ENCODE results near the gene KCTD21.

KCTD21 gene

DNA sequence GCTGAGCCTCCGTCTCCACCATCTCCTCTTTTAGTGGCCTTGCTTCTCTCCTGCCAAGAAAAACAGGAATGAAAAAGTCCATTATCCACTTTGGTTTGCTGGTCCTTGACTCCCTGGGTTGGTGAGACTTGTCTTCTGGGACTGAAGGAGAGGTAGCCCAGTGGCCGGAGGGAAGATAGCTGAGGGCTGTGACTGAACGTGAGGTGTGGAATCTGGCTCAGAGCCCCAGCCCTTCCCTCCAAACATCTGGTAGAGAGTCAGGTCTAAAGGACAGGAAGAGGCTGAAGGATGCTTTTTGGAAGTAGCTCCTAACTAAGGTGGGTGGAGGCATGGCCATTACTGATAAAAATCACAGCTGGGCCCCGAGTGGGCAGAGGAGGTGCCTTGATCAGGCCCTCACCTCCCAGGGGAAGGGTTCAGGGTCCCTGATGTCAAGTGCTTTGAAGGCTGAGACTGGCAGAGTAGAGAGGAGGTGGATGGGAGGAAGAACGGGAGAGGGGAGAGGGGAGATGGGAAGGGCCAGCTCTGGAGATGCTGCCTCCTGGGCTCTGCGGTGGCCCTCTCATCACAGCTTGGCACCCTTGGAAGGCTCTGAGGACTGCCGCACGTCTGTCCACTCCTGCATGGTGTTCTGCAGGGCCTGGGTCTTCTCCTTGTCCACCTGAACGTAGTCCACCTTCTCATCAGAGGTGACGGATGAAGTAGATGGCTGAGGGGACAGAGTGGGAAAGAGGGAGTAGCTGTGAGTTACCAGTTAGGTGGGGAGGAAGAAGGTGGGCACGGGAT lies 30.5 kb upstream of the KCTD21 start:
- DNase-seq, result no peak

DNA sequence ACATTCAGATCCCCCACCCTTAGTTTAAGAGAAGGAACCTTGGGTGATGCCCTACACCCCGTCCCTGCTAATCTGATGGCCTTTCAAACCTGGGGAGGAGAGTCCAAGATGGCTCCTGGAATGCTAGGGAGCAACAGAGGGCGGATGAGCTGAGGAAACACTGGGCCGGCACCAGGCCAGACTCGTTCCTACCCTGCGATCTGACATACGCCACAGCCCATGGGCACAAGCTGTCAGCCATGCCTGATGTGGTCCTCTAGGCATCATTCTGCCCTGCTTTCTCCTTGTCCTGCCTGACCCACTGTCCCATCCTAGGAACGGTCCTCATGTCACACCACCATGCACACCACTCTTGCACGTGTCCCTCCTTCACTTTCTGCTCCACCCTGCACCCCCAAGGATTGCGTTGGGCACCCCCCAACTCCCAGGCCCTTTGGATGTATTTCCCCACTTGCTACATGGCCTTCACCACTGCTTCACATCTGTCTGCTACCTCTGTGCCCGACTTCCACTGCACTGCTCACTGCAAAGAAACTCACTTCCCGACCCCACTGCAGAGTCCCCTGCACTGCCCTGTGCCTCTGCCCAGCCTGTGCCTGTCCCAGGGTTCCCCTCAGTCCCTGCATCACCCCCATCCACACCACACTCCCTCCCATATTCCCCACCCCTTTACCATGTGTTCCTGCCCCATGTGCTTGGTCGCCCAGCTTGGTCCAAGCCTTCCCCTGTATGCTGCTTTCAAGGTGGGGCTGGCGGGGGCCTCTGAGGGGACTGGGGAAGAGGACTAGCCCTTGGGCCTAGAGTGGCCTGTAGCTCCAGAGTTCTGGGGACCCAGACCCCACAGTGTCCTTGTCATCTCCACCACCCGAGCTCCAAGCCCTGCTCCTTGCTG lies 29.5 kb upstream of the KCTD21 start:
- no peak for DNase-seq

DNA sequence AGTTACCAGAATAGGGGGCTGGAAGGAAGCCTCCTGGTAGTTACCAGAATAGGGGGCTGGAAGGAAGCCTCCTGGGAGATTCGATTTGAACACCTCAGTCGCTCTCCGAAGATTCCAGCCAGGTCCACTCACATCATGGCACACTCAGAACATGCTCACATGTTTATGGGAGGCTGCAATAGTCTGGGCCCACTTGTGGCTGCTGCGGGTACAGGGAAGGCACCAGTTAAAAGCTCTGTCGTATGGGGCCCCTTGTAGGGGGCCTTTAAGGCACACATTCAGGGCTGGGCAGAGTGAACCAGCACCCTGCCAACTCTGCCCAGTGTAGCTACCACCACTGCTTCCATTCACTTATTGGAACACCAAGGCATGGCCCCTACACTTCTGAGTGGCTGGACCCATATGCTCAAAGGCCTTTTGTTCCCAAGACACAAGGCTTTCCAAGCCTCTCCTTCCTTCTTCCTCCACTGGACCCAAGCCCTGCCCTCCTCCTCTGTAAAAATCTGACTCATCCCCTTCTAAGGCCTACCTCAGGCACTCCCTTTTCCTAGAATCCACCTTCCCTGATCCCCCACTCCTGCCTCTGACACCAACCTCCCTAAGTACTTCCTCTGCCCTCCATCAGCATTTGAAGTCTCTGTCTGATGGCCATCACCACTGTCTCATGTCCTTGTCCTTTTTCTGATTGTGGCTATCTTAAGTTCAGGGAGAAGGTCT lies 28.3 kb upstream of the KCTD21 start:
- DNase-seq, result no peak

DNA sequence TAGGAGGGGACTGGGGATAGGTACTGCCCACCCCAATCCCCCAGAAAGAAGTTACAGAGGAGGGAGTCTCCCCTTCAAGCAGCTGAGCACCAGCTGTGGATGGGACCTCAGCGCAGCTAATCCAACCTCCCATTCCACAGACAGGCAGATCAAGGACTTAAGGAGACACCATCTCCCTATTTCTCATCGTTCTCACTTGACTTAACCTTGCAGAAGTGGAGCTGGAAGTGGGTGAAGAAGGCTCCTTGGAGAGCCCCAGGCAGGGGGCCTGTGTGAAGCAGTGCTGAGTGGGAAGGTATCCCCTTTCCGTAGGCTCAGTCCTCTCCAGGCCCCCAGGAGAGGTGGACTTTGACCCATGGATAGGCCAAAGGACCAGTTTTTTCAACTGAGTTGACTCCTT lies 27.6 kb upstream of the KCTD21 start:
- no peak for DNase-seq

DNA sequence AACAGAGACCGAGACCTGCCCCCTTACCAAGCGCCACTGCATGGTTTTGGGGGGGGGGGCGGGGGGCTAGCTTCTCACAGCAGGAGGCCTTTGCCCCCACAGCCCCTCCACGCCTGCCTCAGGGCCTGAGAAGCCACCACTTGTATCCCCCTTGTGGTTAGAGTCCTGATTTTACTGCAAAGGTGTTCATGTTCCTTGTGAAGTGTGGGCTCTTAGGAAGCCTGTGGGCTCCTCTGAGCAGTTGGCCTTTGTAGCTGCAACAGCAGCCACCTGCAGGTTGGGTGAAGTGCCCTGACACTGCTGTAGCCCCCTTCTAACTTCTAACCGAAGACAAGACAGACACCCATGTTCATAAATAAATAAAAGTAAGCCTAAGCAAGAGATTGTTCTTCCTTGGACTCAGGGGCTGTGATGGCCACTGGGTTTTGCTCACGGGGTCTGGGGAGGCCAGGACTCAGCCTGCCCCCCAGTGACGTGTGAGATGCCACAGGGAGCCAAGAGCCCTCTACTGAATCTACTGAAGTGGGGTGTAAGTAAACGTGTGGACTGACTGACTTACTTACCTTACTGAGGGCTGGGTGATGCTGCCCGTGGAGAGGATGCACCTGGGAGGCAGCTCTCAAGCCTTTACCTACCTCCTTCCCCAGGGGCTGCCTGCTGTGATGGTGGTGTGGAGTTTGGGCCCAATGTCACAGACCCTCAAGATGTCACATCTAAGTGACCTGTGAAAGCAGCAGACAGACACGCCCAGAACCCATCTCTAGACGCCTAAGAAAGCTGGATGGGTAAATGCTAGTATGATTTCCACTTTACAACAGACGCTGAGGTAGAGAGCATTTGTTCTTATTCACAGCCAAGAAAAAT lies 26.1 kb upstream of the KCTD21 start:
- DNase-seq, result no peak

DNA sequence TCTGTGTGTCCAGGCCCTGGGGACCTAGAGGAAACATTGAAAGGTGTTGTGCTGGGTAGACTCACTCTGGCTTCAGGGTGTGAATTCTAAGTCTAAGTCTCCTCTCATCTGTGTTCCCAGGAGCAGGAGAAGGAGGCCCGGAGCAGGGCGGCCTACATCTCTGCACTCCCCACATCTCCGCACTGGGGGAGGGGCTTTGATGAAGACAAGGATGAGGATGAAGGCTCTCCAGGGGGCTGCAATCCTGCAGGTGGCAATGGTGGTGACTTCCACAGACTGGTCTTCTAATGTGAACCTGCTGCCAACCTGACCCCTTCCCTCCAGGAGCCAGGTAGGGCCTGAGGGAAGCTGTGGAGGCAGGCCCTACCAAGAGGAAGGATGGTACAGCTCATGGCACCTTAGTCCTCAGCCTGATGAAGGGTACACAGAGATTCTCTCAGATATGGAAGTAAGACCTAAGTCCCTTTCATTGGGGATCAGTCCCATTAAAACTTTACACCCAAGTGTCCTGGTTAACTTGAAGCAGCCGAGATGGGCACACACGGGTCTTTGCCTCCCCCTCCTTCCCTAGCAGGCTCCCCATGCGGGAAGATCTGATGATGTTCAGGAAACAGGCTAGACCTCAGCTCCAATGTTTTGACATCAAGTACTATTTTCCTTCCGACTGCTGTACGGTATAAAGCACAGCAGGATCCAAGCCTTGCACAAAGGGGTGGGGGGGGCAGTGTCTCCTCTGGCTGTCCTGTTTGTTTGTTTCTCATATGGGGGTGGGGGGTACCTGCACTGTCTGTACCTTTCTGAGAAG lies 25.3 kb upstream of the KCTD21 start:
- no peak for DNase-seq

DNA sequence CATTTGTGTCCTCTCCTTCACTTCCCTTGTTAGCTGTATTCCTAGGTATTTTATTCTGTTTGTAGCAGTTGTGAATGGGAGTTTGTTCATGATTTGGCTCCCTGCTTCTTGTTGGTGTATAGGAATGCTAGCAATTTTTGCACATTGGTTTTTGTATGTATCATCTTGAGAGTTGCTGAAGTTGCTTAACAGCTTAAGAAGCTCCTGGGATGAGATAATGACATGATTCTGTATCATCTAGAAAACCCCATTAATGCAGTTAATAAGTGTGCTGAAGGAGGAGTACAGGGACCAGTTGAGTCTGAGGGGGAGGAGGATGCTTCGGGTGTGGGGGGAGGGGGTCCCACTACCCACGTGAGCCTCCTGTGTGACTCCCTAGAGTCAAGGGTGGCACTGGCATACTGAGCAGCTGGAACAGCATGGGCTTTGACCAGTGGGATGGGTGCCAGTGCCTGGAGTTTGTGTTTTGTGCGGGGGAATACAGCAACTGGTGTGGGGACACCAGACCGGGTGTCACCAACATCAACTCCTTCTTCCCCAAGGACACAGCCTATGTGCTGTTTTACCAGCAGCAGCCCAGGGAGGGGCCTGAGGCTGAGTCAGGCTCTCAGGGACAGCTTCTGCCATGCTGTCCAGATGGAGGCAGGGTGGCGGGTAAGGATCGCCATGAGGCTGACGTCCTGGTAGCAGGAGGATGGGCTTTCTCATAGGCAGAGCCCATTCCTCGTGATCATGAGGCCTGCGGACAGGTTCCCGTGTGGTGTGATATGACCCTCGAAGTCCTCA lies 24.4 kb upstream of the KCTD21 start:
- DNase-seq, result no peak

DNA sequence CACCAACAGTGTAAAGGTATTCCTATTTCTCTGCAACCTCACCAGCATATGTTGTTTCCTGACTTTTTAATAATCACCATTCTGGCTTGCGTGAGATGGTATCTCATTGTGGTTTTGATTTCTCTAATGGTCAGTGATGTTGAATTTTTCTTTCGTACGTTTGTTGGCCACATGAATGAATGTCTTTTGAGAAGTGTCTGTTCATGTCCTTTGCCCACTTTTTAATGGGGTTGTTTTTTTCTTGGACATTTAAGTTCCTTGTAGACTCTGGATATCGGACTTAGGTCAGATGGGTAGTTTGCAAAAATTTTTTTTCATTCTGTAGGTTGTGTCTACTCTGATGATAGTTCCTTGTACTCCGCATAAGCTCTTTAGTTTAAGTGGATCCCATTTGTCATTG lies 23.1 kb upstream of the KCTD21 start:
- no peak for DNase-seq

DNA sequence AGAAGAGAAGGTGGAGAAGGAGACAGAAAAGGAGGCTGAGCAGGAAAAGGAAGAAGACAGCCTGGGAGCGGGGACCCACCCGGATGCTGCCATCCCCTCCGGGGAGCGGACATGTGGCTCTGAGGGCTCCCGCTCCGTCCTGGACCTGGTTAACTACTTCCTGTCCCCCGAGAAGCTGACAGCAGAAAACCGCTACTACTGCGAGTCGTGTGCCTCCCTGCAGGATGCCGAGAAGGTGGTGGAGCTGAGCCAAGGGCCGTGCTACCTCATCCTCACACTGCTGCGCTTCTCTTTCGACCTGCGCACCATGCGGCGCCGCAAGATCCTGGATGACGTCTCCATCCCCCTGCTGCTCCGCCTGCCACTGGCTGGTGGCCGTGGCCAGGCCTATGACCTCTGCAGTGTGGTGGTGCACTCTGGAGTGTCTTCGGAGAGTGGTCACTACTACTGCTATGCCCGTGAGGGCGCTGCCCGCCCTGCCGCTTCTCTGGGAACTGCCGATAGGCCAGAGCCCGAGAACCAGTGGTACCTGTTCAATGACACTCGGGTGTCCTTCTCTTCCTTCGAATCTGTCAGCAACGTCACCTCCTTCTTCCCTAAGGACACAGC lies 21.7 kb upstream of the KCTD21 start:
- no peak for DNase-seq

DNA sequence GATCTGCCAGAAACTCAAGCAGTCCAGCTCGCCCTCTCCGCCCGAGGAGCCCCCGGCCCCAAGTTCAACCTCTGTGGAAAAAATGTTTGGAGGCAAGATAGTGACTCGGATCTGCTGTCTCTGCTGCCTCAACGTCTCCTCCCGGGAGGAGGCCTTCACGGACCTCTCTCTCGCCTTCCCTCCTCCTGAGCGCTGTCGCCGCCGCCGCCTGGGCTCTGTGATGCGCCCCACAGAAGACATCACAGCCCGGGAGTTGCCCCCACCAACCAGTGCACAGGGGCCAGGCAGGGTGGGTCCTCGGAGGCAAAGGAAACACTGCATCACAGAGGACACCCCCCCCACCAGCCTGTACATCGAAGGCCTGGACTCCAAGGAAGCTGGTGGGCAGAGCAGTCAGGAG lies 21.1 kb upstream of the KCTD21 start:
- no peak for DNase-seq

DNA sequence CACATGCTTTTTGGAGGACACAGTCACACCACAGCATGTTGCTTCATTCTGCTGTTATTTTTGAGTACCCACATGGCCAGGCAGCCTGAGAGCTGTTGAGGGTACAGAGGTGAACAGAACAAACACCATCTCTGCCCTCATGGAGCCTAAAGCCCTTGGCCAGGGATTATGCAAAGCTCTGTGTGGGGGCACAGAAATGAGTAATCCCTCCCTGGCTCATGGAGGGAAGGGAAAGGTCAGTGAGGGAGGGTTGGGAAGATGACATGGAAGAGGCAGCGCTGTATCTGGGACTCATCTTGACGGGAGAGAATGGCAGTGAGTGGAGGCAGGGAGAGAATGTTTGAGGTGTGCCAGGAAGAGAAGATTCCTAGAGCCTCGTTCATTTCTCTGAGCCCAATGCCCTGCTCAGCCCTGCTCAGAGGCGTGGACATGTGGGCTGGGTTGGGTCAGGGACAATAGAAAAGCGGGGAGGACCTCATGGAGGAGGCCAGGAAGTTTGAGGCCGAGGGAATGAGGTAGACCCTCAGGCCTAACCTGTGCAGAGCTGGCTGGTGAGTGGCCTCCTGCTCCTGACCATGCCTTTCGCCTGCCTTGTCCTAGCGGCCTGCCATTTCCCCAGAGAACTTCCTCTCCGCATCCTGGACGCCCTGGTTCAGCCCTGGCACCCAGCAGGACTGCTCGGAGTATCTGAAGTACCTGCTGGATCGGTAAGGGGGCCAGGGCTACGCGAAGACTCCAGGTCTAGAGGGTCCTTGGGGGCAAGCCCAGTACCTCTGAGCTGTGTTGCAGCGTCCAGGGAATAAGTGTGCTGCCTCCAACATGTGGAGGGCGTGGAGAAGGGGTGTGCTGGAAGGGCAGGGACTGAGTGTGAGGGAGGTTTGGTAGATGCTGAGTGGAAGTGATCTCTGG lies 20.1 kb upstream of the KCTD21 start:
- no peak for DNase-seq

DNA sequence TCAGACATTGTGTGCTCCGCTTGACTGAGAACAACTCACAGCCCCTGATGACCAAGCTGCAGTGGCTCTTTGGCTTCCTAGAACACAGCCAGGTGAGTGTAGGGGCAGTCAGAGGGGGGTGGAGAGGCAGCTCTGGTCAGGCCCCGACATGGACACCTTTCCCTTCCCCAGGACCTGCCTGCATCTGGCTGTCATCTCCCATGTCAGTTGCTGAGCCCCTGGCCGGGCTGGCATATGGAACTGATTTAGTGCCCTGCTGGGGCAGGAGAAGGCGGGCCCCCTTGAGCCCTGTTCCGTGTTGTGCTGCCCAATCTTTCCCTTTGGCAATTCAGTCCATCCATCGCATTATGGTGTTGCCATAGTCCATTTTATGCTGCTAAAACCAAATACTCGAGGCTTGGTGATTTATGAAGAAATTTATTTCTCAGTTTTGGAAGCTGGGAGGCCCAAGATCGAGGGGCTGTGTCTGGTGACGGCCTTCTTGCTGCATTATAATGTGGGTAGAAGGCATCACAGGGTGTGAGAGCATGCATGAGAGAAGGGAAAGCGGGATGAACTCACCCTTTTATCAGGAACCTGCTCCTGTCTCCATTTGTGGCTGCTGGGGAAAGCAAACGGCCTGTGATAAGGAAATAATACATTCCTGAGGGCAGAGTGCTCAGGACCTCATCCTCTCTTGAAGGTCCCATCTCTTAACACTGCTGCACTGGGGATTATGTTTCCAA lies 19.3 kb upstream of the KCTD21 start:
- DNase-seq, result no peak

DNA sequence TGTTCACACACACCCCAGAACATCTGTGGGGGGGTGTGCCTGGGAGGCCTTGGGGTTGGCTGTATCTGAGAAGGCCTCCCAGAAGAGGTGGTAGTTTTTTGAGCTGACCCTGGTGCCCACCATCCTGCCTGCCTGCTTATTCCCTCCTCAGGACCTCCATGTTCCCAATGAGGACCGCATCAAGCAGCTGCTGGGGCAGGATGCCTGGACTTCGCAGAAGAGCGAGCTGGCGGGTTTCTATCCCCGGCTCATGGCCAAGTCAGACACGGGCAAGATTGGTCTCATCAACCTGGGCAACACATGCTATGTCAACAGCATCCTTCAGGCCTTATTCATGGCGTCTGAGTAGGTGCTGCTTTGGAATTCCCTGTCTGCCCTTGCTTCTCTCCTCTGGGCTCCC lies 17.3 kb upstream of the KCTD21 start:
- DNase-seq, result no peak

DNA sequence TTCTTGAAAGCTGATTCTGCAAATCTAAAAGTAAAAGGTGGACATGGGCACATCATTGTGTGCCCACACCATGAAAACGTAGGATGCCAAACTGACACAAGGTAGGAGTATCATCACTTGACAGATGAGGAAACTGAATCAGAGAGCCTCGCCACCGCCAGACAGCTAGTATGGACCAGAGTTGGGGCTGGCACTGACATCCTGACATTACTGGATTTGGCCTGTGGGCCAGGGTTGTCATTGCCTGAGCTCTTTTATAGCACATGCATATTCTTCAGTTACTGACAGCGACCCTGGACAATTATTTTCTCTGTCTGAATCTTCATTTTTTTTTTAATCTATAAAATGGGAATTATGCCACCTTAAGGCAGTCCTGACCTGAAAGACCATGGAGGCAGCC lies 16.8 kb upstream of the KCTD21 start:
- DNase-seq, result no peak

DNA sequence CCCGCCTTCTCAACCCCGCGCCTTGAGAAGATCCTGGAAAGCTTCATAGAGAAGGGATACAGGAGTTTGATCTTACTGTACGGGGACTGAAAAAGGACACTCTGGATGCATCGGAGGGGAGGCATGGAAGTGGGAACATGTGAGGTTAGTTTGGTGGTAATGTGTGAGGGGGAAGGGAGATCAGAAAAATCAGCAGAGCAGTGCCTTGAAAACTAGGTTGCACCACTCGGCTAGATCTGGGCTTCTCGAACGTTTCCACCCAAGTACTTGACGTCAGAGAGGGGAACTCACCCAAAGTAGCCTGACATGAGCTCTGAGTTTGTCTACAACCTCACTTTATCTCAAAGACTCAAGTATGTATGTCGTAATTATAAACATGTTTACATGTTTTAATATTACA lies 14.8 kb upstream of the KCTD21 start:
- no peak for DNase-seq

DNA sequence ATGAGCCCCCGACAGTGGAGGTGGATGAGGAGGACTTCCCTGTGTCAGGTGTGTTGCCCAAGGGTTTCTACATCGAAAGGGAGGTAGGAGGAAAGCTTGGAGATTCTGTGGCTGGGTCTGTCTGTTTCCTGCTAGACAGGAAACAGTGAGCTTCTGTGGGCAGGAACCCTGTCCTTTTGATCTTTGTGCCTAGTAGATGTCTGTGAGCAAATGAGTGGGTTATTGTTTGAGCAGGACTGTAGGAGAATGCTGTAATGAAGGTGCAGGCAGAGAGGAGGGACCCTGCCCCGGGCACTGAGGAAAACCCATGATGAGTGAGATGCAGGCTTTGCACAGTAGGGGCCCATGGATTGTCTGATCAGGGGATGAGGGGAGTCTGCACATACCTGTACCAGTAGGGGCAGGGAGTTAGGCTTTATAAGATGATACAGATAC lies 14.3 kb upstream of the KCTD21 start:
- DNase-seq, result no peak

DNA sequence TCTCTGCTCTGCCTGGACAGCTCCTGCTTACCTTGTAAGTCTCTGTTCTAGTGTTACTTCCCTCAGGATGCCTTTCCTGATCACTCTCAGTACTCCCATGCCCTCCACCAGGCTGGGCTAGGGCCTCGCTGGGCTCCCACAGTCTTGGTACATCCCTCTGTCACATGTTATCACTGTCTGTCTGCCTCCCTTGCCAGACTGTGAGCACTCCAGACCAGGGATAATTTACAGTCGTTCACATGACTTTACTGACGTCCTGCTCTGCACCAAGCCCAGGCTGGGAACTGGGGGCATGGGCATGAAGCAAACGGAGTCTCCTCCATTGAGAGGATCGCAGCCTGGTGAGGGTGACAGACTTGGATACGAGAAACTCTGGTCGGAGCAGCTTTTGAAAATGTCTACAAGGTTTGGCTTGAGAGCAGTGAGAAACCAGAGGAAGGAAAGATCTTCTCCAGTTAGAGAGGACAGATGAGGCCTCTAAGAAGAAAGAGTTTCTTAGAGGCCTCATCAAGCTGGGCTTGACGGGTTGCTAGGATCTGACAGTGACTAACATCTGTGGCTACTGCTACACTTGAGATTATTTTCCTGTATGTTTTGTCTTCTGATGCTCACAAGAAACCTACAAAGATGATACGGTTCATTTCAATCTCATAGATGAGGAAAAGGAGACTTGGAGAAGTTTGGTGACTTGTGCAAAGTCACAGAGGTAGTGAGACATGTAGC lies 12.8 kb upstream of the KCTD21 start:
- no peak for DNase-seq

DNA sequence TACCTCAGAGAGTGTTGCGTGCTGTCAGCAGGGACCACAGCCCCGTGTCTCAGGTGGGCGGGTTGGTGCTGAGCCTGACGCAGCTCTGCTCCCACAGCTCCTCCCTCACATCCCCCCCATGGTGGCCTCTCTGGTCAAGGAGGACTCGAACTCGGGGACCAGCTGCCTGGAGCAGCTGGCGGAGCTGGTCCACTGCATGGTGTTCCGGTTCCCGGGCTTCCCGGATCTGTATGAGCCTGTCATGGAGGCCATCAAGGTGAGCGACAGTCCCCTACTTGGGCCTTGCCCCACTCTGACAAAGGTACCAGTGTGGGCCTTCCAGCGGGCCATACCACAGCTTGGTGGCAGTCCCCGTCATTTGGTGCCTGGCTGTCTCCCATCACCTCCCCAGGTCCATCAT lies 12.1 kb upstream of the KCTD21 start:
- DNase-seq, result no peak

Measured in left hindlimb (tissue), 1 donor.